ENCODE results near the gene NFKB2. TPM values are rescaled to one million over a fixed set of nuclear protein-coding genes. Genes with fewer than 3 reads are reported as not detected.

Gene NFKB2
- total RNA-seq, 2 donors from 2014 or later = 22.5 to 40.4 TPM

GRCh38 chr10:102402512-102402896 is 7.0 kb downstream of the NFKB2 start:
- Histone ChIP-seq H3K4me3 (no peak overlapping the region), H3K9me3 (no peaks in the 10 kb centered on the region), H3K27ac (no peak overlapping the region), H3K36me3 (no peaks in the 10 kb centered on the region), H3K27me3 (replicated peaks; ENCODE audit: insufficient read depth) (no peaks in the 10 kb centered on the region), H3K4me1 (replicated peaks) (no peaks in the 10 kb centered on the region)
- TF ChIP-seq POLR2A (IDR thresholded peaks at IDR 0.05) (no peak), CTCF (IDR thresholded peaks at IDR 0.05) (no peak), POLR2AphosphoS5 (IDR thresholded peaks at IDR 0.05) (no peak)
- no peak for DNase-seq (ENCODE audit: low spot score)
- intact Hi-C loops (cut with DNase I) = no loop called here
- WGBS = 87% methylated on average over 5 of the region's 5 CpGs

GRCh38 chr10:102403115-102403514 is 7.6 kb downstream of the NFKB2 start:
- intact Hi-C loops (cut with DNase I) = no loop called here
- H3K27me3 ChIP-seq (replicated peaks; ENCODE audit: insufficient read depth) = no peaks in the 10 kb centered on the region
- no peak overlapping the region for H3K4me3 ChIP-seq
- TF ChIP-seq POLR2AphosphoS5 (IDR thresholded peaks at IDR 0.05) = no peak
- H3K36me3 ChIP-seq = no peaks in the 10 kb centered on the region
- no peaks in the 10 kb centered on the region for H3K9me3 ChIP-seq
- no peak for DNase-seq (ENCODE audit: low spot score)
- H3K27ac ChIP-seq = no peak overlapping the region
- 79% methylated on average over 6 of the region's 13 CpGs for WGBS
- no peaks in the 10 kb centered on the region for H3K4me1 ChIP-seq (replicated peaks)

- no peak for DNase-seq (ENCODE audit: low spot score)
- Histone ChIP-seq H3K27me3 (replicated peaks; ENCODE audit: insufficient read depth) (no peaks in the 10 kb centered on the region), H3K36me3 (no peaks in the 10 kb centered on the region), H3K9me3 (no peaks in the 10 kb centered on the region), H3K27ac (no peak overlapping the region), H3K4me1 (replicated peaks) (no peaks in the 10 kb centered on the region), H3K4me3 (no peak overlapping the region)
- 89% methylated on average over 17 of the region's 17 CpGs for WGBS
- no peak for TF ChIP-seq POLR2A (IDR thresholded peaks at IDR 0.05)
- TF ChIP-seq POLR2AphosphoS5 (IDR thresholded peaks at IDR 0.05) = no peak
- TF ChIP-seq CTCF (IDR thresholded peaks at IDR 0.05) = no peak
- intact Hi-C loops (cut with DNase I) = no loop called here
Measured at GRCh38 chr10:102404361-102405107, 9.0 kb downstream of the NFKB2 start.

GRCh38 chr10:102405108-102405571 is 9.6 kb downstream of the NFKB2 start:
- 88% methylated on average over 19 of the region's 19 CpGs for WGBS
- Histone ChIP-seq H3K4me1 (replicated peaks) (no peaks in the 10 kb centered on the region), H3K27me3 (replicated peaks; ENCODE audit: insufficient read depth) (no peaks in the 10 kb centered on the region), H3K36me3 (no peaks in the 10 kb centered on the region), H3K4me3 (no peak overlapping the region), H3K9me3 (no peaks in the 10 kb centered on the region), H3K27ac (no peak overlapping the region)
- DNase-seq (ENCODE audit: low spot score) = no peak
- TF ChIP-seq CTCF (IDR thresholded peaks at IDR 0.05) = no peak
- TF ChIP-seq POLR2A (IDR thresholded peaks at IDR 0.05) = no peak
- intact Hi-C loops (cut with DNase I) = no loop called here

- intact Hi-C loops (cut with DNase I) = no loop called here
- TF ChIP-seq POLR2A (IDR thresholded peaks at IDR 0.05) (no peak), POLR2AphosphoS5 (IDR thresholded peaks at IDR 0.05) (no peak), CTCF (IDR thresholded peaks at IDR 0.05) (no peak)
- no peak overlapping the region for H3K27ac ChIP-seq
- H3K27me3 ChIP-seq (replicated peaks; ENCODE audit: insufficient read depth) = no peaks in the 10 kb centered on the region
- WGBS = 77% methylated on average over 6 of the region's 6 CpGs
- H3K4me3 ChIP-seq = no peak overlapping the region
- no peaks in the 10 kb centered on the region for H3K36me3 ChIP-seq
- H3K4me1 ChIP-seq (replicated peaks) = no peaks in the 10 kb centered on the region
- H3K9me3 ChIP-seq = no peaks in the 10 kb centered on the region
- no peak for DNase-seq (ENCODE audit: low spot score)
Measured at GRCh38 chr10:102405632-102406031, 10.1 kb downstream of the NFKB2 start.
